GM08714 (cell line): ENCODE results near the gene ST3GAL3.

Source experiments
- H3K4me3 ChIP-seq: fragments of 200-500 bp; sonication (Bioruptor generic); 2 replicates; pipeline ENCODE4 v1.5.1; 2014; ENCODE audit warnings: mild to moderate bottlenecking, low read length, inconsistent platforms
- ZNF274 ChIP-seq: IDR thresholded peaks from 2 replicates; pipeline ENCODE4 v1.6.1; 2012; ENCODE audit warnings: mild to moderate bottlenecking, low read depth, low read length

Gene ST3GAL3

GRCh38 chr1:43946236-43947060 lies 239.1 kb downstream of the ST3GAL3 start, which contains the start of gene IPO13:
TSS of gene IPO13 (plus strand) at chr1:43946950. CDS start at chr1:43947601, 651 bp downstream.
- TF ChIP-seq ZNF274: no peak
- H3K4me3 ChIP-seq: peak within 1 kb of the TSS; percentile 70

DNA sequence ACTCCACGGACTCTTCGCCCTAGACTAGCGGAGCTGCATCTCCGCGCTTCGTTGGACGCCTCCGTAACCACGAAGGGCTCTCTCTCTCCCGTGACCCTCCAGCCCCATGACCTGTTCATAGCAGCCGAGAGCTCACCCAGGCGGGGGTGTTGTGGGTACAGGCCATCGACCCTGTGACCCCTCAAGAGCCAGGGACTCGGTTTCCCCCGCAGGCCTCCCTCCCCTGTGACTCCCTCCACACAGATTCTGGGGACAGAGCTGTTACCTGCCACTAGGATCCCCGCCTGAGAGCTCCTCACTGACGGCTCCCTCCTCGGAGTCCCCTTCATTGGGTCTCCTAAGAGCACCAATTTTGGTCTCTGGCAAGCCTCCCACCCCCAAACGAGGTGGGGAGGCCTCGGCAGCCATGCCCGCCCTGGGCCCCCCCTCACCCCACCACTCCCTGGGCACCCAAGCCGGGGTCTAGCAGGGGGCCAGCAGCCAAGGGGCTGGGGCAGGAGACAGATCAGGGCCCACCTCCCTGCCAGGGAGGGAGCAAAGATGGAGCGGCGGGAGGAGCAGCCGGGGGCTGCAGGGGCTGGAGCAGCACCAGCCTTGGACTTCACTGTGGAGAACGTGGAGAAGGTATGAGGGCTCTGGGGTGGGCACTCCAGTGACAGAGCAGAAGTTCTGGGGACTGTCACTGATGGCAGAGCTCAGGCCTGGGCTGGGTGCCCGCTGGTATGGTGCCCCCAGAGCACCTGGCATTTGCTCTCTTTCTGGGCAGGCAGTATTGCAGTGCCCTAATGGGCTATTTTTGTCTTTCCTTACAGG lies 239.9 kb downstream of the ST3GAL3 start:
- TF ChIP-seq ZNF274: no peak
- H3K4me3 ChIP-seq: peak overlapping the region; percentile 70

DNA sequence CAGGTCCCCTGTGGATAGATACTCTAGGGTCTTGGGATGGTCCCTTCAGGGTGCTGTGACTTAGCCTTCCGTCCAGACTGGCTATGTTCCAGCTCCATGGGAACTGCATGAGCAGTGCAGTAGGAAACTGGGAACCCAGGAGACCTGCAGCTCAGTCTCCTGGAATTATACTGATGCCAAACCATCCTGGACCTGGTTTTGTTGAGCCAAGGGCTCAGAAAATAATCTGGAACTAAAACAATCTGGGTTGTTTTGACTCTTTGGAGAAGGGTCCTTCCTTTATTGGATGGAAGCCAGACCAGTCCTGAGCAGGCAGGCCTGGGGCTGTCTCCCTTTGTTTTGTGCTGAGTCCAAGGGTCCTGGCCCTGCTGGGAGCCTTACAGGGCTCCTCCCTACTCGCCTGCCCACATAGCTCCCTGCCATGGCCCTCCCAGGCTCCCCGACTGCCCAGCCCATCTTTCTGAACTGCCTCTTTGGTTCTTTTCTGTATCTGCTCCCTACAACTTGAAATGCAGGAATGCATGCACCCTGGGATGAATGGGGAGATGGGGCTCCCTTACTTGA lies 240.6 kb downstream of the ST3GAL3 start:
- TF ChIP-seq ZNF274: no peak
- peak overlapping the region; percentile 70 for H3K4me3 ChIP-seq

DNA sequence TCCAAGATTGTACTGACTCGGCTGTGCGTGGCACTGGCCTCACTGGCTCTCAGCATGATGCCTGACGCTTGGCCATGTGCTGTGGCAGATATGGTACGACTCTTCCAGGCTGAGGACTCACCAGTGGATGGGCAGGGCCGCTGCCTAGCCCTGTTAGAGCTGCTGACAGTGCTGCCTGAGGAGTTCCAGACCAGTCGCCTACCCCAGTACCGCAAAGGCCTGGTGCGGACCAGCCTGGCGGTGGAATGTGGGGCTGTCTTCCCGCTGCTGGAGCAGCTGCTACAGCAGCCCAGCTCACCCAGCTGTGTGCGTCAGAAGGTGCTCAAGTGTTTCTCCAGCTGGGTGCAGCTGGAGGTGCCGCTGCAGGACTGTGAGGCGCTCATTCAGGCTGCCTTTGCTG lies 242.3 kb downstream of the ST3GAL3 start:
- TF ChIP-seq ZNF274: no peak

DNA sequence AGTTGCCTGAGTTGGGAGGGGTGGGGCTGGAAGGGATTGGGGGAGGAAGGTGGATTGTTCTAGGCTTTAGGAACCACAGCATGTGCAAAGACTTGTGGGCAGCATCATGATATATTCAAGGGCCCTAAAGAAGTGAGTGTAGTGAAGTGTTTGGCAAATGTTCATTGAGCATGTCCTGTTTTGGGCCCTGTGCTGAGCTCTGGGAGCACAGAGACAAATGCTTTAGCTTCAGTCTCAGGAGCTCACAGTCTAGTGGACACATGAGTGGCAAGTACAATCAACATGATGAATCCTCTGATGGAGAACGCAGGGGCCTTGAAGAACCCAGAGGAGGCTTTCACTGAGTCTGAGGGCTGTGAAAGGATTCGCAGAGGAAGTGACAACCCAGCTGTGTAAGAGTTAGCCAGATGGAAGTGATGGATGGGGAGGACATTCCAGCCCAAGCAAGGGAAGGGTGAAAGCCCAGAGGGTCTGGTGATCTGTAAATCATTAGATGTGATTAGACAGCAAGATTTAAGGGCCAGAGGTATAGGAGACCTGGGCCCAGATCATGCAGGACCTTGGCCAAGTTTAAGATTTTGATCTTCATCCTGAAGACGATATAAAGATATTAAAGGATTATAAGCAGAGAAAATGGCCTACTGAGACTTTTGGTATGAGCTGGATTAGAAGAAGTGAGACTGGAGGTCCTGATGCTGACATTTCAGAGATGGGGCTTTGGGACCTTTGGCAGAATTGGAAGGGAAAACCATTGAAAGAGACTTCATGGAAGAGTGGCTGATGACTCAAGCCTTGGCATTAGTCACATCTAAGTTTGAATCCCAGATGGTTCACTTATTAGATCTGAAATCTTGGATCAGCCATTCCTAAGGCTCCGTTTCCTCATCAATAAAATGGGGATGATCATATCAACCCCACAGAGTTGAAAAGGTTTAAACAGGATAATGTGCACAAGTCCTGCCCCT lies 244.0 kb downstream of the ST3GAL3 start:
- TF ChIP-seq ZNF274: no peak
- H3K4me3 ChIP-seq: no peak overlapping the region

More for the DNA sequence above, 242.3 kb downstream of the ST3GAL3 start:
- H3K4me3 ChIP-seq: no peak overlapping the region

DNA sequence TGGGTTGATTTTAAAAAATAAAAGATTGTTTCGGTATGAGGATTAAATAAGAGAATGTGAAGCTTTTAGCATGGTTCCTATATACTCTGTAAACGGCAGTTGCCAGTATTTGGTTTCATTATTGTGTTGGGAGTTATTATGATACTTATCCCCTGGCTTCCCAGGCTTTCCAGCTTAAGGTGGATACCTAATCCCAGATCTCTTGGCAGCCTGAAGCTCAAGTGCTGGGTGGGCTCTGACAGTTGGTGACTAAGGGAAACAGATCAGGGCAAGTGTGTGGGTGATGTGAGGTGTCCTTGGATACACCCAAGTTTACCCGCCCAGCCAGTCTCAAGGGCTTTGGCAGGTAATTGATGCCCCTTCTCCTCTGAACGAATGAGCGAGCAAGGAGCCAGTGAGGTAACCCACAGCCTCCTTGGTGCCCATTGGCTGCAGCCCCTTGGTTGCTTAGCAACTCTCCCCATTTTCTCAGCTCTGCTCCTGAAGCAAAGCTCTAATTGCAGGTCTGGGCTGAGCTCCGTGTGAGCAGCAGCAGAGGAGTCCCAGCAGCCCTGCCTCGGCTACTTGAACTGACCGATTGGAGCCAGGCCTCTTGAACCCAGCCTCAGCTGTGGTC lies 245.5 kb downstream of the ST3GAL3 start:
- no peak for TF ChIP-seq ZNF274
- no peak overlapping the region for H3K4me3 ChIP-seq

- TF ChIP-seq ZNF274: no peak
- no peak overlapping the region for H3K4me3 ChIP-seq
Observed at GRCh38 chr1:43953361-43953760, 246.0 kb downstream of the ST3GAL3 start.

- no peak overlapping the region for H3K4me3 ChIP-seq
- no peak for TF ChIP-seq ZNF274
Observed at GRCh38 chr1:43954036-43954435, 246.7 kb downstream of the ST3GAL3 start.

DNA sequence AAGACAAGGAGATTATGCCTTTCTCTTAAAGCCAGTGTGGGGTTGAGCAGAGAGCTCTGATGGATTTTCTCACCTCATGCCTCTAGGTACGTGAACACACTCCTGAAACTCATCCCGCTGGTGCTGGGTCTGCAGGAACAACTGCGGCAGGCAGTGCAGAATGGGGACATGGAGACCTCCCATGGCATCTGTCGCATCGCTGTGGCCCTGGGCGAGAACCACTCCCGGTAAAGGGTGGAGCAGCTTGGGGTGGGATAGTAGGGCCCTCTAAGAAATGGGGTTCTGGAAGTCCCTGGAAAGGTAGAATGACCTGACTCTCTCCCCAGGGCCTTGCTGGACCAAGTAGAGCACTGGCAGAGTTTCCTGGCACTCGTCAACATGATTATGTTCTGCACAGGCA lies 248.9 kb downstream of the ST3GAL3 start:
- no peak for TF ChIP-seq ZNF274
- H3K4me3 ChIP-seq: no peak overlapping the region

GRCh38 chr1:43957407-43958040 lies 250.2 kb downstream of the ST3GAL3 start:
- no peak for TF ChIP-seq ZNF274
- no peak overlapping the region for H3K4me3 ChIP-seq

DNA sequence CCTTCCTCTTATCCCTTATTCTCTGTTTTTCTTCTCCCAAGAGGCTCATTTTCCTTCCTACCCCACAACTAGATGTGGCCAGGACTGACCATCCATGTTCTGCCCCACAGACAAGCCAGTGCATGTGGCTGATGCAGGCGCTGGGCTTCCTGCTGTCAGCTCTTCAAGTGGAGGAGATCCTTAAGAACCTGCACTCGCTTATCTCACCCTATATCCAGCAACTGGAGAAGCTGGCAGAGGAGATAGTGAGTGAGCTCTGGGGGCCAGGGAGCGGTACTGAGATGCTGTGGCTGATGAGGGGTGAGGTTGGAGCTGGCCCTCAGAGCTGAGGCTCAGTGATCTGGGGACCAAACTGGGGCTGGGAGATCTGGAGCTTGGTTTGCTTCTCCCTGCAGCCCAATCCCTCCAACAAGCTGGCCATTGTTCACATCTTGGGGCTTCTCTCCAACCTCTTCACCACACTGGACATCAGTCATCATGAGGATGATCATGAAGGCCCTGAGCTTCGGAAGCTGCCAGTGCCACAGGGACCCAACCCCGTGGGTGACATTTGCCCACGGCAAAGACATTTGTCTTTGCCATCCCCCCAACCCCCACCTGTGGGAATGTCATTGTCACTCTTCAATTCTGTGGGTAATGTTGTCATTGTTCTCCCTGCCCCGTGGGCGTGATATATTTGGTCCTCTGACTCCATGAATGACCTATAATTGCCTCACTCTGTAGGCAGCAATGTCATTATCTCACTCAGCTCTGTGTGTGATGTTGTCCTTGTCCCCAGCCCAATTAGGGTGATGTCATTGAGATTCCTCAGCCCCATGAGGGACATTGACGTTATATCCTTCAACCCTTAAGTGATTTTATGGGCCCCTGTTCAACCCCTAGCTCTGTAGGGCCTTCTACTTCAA lies 251.3 kb downstream of the ST3GAL3 start:
- no peak for TF ChIP-seq ZNF274
- no peak overlapping the region for H3K4me3 ChIP-seq

- no peak for TF ChIP-seq ZNF274
- H3K4me3 ChIP-seq: no peak overlapping the region
Observed at GRCh38 chr1:43960798-43961197, 253.5 kb downstream of the ST3GAL3 start.
